HUES6 (cell line): ENCODE data around the gene ITPKB.
"Not testable (repeated sequence)": the region's sequence is repeated elsewhere in the genome, so short reads cannot be mapped to it uniquely, and the experiment has no call there.

ENCODE experiments used
- H3K27ac ChIP-seq: 2 replicates; pipeline ENCODE4 v1.7.0; 2013; ENCODE audit warnings: low read depth, mild to moderate bottlenecking, low read length, inconsistent platforms
- H3K27me3 ChIP-seq: 2 replicates; pipeline ENCODE4 v1.6.1; 2013; ENCODE audit warnings: low read length; ENCODE audit not compliant: control insufficient read depth, insufficient read depth
- H3K36me3 ChIP-seq: 2 replicates; pipeline ENCODE4 v1.6.1; 2013; ENCODE audit warnings: low read length; ENCODE audit not compliant: control insufficient read depth, insufficient read depth
- H3K4me1 ChIP-seq: 2 replicates; pipeline ENCODE4 v1.6.1; 2013; ENCODE audit warnings: low read length; ENCODE audit not compliant: control insufficient read depth, insufficient read depth
- H3K4me3 ChIP-seq: 2 replicates; pipeline ENCODE4 v1.5.1; 2013; ENCODE audit warnings: low read depth, low read length
- H3K9ac ChIP-seq: one replicate; pipeline ENCODE4 v1.6.1; 2013; ENCODE audit warnings: mild to moderate bottlenecking, low read length
- H3K9me3 ChIP-seq: 2 replicates; pipeline ENCODE4 v1.6.1; 2013; ENCODE audit warnings: low read depth, low read length; ENCODE audit not compliant: control insufficient read depth, insufficient read depth

The ITPKB gene

DNA sequence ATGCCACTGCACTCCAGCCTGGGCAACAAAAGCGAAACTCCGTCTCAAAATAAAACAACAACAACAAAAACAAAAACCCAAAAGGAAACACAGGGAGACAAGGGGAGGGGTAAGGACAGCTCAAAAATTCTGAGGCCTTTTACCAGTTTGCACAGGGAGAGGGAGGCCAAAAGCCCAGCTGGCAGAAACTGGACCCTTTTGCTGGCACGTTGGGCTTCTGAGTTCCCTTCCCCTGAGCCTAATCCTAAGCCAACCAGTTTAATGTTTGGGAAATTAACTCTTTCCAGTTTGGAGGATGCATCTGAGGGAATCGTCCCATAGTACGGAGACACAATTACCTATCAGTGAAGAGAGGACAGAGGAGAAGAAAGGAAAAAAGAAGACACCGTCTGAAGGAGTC, 127.1 kb downstream of the ITPKB start:
- H3K9ac ChIP-seq, H3K4me3 ChIP-seq: not testable (repeated sequence)

DNA sequence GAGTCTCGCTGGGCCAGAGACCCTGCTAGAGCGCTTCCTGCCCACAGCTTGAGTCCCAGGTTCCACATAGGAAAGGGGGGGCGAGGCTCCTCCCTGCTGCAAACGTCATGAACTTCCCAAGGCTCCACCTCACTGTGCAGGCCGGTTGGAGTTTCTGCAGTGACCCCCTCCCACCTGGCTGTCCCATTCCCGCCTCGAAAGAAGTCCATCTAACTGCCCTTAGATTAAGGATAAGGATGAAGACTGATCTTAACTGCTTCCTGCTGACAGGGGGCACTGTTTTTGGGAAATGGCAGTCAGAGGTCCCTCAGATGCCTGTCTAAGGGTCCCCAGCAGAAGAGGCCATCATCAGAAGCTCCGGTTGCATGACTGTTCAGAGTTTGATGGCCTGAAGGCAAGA, 127.8 kb downstream of the ITPKB start:
- H3K4me3 ChIP-seq, result no peak overlapping the region
- no peaks in the 10 kb centered on the region; the same call in 1 of the 2 replicates for H3K27me3 ChIP-seq
- H3K36me3 ChIP-seq, result no peaks in the 10 kb centered on the region
- peaks cover 20% of the 10 kb centered on the region for H3K4me1 ChIP-seq
- H3K9me3 ChIP-seq, result 0 out of 2 replicates have a peak, but pooled peaks cover under 1% of the 10 kb centered on the region
- no peak overlapping the region for H3K9ac ChIP-seq
- no peak overlapping the region for H3K27ac ChIP-seq

More for the DNA sequence above, 127.1 kb downstream of the ITPKB start:
- H3K36me3 ChIP-seq, H3K27ac ChIP-seq, H3K27me3 ChIP-seq, H3K9me3 ChIP-seq: not testable (repeated sequence)
- H3K4me1 ChIP-seq, result peaks cover 14% of the 10 kb centered on the region

DNA sequence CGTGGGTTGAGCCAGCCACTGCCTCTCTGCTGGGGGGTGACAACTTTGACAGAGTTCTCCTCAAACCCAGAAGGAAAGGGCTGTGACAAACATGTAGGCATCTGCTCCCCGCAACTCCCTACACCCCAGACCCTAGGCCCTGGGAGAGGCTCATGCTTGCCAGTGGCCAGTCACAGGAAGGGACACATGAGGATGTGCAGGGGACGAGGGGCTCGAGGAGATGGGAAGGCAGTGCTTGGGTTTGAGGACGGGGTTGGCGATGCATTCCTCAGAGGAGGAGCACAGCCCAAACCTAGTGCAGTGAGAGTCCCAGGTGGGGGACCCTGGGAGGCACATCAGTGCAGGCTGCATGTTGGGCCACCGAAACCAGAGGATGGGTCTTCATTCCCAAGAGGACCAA, 128.4 kb downstream of the ITPKB start:
- peaks cover 27% of the 10 kb centered on the region for H3K4me1 ChIP-seq
- H3K27me3 ChIP-seq, result no peaks in the 10 kb centered on the region; the same call in 1 of the 2 replicates
- H3K9ac ChIP-seq, result no peak overlapping the region
- H3K9me3 ChIP-seq, result no peaks in the 10 kb centered on the region
- H3K27ac ChIP-seq, result no peak overlapping the region
- H3K36me3 ChIP-seq, result no peaks in the 10 kb centered on the region
- H3K4me3 ChIP-seq, result no peak overlapping the region

DNA sequence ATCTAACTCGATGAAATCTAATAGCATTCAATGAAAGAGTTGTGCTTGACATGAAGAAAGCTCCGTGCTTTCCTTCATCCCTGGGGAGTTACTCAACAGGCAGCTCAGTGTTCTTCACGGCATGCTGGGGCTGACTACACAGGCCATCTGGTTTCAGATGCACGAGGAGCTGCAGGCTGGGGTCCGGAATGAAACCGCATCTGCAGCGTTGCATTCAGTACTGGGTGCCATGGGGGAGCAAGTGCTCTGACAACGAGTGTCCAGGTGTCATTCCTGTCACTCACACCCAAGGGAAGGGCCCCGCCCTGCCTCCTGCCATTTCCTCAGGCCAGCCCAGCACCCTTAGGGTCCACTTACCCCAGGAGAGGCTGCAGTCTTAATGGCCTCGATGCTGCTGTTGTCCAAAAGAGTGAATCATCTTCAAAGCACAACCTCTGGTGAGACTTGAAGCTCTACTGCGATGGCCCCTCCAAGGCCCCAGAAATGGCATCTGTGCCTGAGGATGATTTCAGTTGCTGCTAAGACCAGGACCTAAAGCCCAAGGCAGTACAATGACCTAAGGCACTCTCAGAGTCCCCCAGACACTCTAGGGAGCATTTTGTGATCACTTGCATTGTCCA, 129.1 kb downstream of the ITPKB start:
- H3K27ac ChIP-seq, result no peak overlapping the region
- H3K4me1 ChIP-seq, result peaks cover 34% of the 10 kb centered on the region
- H3K9me3 ChIP-seq, result no peaks in the 10 kb centered on the region
- H3K36me3 ChIP-seq, result no peaks in the 10 kb centered on the region
- no peak overlapping the region for H3K4me3 ChIP-seq
- H3K9ac ChIP-seq, result no peak overlapping the region
- H3K27me3 ChIP-seq, result no peaks in the 10 kb centered on the region; the same call in 1 of the 2 replicates

DNA sequence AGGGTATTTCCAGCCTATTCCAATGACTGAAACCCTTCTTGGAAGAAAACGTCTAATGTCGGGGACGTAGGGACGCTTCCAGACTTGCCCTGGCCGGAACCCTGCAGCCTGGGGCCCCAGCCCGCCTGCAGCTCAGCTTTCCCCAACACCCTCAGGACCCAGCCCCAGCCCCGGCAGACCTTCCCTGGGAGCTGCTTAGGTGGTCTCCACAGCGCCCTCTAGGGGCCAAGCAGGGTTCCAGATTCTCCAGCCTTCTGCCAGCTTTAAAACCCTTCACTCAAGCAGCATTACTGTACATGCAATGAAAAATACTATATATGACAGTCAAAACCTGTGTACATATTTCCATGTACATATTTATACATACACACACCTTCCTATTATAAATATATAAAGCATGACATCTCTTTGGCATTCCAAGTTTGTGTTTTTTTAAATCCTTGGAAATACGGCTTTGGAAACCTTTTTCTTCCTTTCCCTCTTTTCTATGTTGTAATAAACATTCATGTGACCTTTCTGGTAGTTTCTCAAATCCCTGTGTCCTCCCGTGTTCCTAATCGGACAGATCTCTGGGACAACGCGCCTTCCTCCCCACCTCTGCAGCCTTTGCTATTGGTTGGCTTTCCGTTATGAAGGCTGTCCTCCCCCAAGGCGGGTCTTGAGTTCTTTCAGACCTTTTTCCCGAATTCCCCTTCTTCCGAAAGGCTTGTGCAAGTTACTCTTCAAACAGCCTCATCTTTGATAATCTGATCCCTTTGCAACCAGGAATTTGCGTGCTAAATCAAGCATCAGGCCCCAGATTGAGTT, 130.2 kb downstream of the ITPKB start:
- Histone ChIP-seq H3K27ac (no peak overlapping the region), H3K4me1 (peaks cover 43% of the 10 kb centered on the region), H3K27me3 (no peaks in the 10 kb centered on the region; the same call in 1 of the 2 replicates), H3K36me3 (no peaks in the 10 kb centered on the region), H3K4me3 (no peak overlapping the region), H3K9ac (no peak overlapping the region), H3K9me3 (no peaks in the 10 kb centered on the region)

DNA sequence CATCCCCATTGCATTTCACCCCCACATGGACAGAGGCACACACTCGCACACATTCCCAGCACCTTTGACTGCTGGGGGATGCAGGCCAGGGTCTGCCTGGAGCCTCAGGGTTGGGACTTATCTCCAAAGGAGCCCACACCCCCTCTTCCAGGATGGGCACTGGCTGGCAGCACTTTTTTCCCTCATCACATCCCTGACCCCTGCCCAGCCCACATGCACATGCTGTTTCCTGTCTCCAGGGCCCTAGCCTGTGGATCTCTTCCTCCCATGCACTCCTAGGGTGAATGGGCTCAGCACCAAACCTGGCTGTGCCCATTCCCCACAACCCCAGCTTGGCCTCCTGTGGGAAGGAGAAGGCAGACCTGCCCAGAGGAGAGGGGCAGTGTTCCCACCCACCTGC, 131.3 kb downstream of the ITPKB start:
- H3K36me3 ChIP-seq, result no peaks in the 10 kb centered on the region
- H3K9me3 ChIP-seq, result no peaks in the 10 kb centered on the region
- no peak overlapping the region for H3K9ac ChIP-seq
- H3K27ac ChIP-seq, result no peak overlapping the region
- no peaks in the 10 kb centered on the region; the same call in 1 of the 2 replicates for H3K27me3 ChIP-seq
- no peak overlapping the region for H3K4me3 ChIP-seq
- H3K4me1 ChIP-seq, result peaks cover 49% of the 10 kb centered on the region

DNA sequence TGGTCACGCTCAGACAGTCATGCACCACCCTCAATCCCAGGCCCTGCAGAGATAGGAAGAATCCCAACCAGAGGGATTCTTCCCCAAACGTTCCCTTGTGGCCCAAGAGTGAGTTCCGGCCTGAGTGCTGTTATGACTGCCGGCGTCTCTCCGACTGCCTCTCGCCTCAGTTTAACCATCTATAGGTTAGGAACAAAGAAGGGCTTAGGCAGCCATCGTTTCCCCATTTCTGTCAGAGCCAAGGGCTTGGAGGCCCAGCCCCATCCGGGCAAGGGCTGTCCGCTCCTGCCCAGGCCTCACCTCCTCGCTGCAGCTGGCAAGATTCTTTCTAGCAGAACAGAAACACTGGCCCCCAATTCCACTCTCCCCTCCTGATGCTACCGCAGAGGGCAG, 131.8 kb downstream of the ITPKB start:
- Histone ChIP-seq H3K27ac (no peak overlapping the region), H3K4me3 (no peak overlapping the region), H3K36me3 (no peaks in the 10 kb centered on the region), H3K9ac (no peak overlapping the region), H3K4me1 (peaks cover 52% of the 10 kb centered on the region), H3K27me3 (no peaks in the 10 kb centered on the region; the same call in 1 of the 2 replicates), H3K9me3 (no peaks in the 10 kb centered on the region)

DNA sequence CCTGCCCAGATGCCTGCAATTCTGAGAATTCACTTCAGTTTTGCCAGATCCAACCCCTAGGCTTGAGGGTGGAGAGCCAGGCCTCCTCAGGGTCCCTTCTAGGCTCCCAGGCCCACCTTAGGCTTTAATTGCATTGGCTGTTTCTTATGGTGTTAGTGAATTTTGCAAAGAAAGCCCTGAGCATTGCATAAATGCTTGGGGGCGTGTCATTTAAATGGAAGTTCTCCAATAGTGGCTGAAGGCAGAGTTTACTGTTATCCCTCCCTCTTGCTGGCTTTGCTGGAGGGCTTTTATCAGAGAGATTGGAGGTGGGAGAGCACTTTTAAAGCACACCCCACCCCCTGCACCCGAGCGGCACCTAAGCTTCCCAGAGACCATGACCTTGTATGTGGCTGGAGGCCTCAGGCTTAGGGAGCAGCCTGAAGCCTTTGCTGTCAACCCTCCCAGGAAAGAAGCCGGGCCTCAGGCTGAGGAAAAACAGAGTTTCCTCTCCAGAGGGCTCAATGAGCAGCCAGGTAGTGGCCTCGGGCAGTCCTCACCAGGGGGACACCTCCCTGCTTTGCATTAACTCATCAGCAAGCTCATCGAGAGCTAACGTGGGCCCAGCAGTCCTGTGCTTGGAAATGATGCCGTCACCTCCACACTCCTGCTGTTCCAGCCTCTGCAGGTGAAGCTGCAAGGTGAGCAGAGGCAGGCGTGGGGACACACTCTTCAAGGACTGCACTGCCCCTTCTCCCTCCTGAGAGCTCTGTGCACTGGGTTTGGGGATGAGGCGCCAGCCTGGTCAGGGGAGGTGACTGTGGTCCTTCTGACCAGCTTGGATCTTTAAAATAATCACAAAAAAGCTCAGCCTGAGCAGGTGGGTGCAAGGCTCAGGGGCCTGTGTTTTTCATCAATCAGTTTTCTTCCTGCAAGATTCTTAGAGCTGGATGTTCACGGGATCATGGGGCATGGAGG, 132.5 kb downstream of the ITPKB start:
- Histone ChIP-seq H3K9me3 (no peaks in the 10 kb centered on the region), H3K9ac (no peak overlapping the region), H3K27ac (no peak overlapping the region), H3K4me1 (peaks cover 52% of the 10 kb centered on the region), H3K27me3 (no peaks in the 10 kb centered on the region; the same call in 1 of the 2 replicates), H3K36me3 (no peaks in the 10 kb centered on the region), H3K4me3 (no peak overlapping the region)

DNA sequence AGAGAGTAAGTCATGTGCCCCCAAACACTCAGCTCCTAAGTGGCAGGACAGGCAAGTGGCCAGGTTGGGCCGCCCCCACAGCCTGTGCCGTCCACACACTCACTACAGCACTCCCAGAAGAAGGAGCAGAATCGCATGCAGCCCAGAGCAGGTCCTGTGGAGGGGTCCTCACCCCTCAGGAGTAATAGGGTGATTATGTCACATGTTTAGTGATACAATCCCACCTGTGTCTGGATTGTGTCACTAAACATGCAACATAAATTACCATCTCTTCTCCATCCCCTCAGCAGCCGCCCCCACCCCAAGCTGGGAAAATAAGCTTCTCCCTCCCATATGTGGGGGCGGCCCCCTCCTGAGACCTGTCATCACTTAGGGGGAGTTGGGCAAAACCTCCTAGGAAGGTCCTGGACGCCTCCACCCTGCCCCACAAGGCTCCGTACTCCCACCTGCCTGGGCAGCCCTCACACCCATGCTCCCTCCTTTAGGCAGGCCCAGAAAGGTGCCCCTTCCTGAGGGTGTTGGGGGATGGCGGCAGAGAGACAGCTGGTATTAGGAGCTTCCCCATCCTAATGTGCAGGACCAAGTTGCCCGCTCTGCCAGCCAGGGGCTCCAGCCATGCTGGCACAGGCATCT, 133.6 kb downstream of the ITPKB start:
- Histone ChIP-seq H3K4me3 (no peak overlapping the region), H3K27ac (no peak overlapping the region), H3K9me3 (no peaks in the 10 kb centered on the region), H3K4me1 (peaks cover 52% of the 10 kb centered on the region), H3K9ac (no peak overlapping the region), H3K36me3 (no peaks in the 10 kb centered on the region), H3K27me3 (no peaks in the 10 kb centered on the region)

DNA sequence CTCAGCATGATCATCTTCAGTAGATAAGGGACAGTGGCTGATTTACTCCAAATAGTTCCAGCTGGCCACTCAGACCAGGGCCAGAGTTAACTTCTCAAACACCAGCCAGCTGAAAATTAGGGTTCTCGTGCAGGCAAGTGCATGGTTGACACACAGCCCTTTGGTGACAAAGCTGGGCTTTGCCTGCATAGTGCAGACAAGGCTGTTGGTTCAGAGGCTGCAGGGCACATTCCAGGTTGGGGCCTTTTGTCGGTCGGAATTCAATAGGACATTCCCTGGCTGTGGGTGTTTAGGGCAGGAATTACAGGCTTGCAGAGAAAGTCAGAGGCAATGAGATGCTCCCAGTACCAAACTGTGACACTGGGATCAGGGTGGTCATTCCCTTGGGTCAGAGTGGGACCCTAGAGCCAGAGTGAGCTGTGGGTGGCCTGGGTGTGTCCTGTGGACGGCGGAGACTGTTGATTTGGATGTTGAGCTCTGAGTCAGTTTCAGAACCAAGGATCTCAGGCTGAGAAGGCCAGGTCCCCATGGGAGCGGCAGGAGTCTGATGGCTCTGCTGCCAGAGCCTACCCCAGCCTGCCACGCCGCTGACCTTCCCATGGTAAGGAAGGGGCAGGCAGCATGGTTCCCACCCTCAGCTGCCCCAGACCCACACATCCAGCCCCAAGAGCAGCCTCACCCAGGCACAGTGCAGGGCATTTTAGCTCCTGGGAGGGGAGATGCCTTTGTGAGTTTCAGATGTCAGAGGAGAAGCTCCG, 134.3 kb downstream of the ITPKB start:
- no peak overlapping the region for H3K4me3 ChIP-seq
- H3K27ac ChIP-seq, result no peak overlapping the region
- H3K9me3 ChIP-seq, result no peaks in the 10 kb centered on the region
- H3K27me3 ChIP-seq, result no peaks in the 10 kb centered on the region
- no peak overlapping the region for H3K9ac ChIP-seq
- H3K36me3 ChIP-seq, result no peaks in the 10 kb centered on the region
- peaks cover 52% of the 10 kb centered on the region for H3K4me1 ChIP-seq
